IPS-11a (cell line): ENCODE results near the gene RPL11.
"Not testable (repeated sequence)": the region's sequence is repeated elsewhere in the genome, so short reads cannot be mapped to it uniquely, and the experiment has no call there.

ENCODE experiments used
- H3K4me3 ChIP-seq: one replicate; pipeline ENCODE4 v1.5.1; 2013; ENCODE audit warnings: low read depth, low read length, control low read depth

RPL11 gene

GRCh38 chr1:23727362-23727811 lies 35.8 kb downstream of the RPL11 start:
- H3K4me3 ChIP-seq: no peak overlapping the region

DNA sequence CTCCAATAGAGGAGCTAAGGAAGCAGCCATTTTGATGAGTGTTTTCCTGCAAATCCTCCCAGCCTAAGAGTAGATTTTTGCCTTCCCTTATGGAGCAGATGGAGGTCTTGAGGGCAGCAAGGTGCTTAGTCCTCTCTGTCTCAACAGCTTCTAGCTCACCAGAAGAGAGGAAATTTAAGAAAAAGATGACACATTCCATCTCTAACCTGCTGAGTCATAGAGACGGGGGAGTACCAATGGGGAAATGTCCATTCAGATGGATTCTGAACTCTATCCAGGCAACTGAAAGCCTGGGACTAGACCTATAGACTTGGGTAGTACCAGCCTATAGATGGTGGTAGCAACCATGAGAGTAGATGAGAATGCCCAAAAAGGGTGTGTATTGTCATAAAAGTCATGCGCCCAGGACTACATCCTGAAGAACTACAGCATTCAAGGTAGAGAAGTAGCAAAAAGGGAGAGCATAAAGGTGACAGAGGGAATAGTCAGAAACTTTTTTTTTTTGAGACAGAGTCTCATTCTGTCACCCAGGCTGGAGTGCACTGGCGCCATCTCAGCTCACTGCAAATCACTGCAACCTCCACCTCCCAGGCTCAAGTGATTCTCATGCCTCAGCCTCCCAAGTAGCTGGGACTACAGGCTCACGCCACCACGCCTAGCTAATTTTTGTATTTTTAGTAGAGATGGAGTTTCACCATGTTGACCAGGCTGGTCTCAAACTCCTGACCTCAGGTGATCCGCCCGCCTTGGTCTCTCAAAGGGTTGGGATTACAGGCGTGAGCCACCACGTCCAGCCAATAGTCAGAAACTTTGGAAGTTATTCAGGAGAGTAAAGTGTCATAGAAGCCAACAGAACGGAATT lies 41.0 kb downstream of the RPL11 start:
- H3K4me3 ChIP-seq: no peak overlapping the region

DNA sequence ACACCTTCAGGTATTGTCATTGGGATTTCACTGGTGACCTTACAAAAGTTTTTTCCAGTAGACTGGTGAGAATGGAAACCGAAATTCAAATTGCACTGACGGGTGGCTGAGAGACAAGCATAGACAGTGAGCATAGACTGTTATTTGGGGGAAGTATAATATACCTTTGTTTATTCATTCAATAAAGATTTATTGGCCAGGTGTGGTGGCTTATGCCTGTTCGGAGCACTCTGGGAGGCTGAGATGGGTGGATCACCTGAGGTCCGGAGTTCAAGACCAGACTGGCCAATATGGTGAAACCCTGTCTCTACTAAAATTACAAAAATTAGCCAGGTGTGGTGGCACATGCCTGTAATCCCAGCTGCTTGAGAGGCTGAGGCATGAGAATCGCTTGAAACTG lies 41.7 kb downstream of the RPL11 start:
- H3K4me3 ChIP-seq: not testable (repeated sequence)

GRCh38 chr1:23736437-23737134 lies 45.0 kb downstream of the RPL11 start:
- H3K4me3 ChIP-seq: no peak overlapping the region

DNA sequence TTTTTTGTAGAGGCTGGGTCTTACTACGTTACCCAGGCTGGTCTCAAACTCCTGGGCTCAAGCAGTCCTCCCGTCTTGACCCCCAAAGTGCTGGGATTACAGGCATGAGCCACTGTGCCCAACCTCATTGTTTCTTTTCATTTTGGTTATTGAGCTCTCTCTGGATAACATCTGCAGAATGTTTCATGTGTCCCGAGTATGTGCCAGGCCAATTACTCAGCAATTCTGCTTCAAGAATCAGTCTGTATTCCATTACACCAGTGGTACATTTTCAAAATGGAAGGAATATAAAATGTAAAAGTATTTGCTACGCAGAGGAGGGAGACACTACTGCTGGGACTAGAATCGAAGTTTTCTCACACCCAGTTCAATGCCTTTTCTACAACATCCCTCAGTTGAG lies 50.0 kb downstream of the RPL11 start:
- H3K4me3 ChIP-seq: no peak overlapping the region

GRCh38 chr1:23742670-23743286 lies 51.2 kb downstream of the RPL11 start:
- H3K4me3 ChIP-seq: peak overlapping the region; percentile 85

DNA sequence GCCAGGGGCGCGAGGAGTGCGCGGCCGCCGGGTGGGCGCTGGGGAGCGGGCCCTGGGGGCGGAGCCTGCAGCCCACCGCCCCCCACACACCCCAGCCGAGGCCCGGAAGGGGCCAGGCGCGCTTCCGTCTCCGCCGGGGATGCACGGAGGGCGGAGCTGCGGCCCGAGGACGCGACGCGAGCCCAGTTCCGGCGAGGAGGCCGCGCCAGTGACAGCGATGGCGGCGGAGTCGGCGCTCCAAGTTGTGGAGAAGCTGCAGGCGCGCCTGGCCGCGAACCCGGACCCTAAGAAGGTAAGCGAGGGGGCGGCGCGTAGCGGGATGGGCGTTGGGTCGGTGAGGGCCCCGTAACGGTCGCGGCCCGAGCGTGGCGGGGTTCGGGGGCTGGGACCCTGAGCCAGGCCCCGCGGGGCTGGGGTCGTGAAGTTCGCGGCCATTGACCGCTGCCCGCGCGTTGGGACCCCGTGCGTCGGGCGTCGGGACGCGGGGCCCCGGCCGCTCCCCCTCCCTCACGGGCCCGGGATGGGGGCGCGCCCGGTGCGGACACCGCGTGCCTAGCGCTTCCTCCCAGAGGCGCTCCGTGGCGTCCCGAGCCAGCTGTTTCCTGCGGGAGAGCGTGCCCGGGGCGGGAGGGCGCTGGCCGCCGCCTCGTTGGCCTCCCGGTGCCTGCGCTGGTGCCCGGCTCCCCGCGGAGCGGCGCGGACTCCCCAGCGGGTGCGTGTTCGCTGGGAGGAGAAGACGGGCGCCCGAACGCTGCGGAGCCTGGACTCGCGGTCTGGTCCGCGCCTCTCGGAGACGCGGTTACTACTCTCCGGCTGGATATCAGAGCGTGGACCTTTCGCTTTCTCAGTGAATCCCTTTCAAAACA lies 51.9 kb downstream of the RPL11 start, which contains the start of gene ELOA:
TSS of gene ELOA (plus strand) at position 185 of the 866 bp plus-strand sequence. CDS start at position 218, 33 bp downstream.
- peak within 1 kb of the TSS; percentile 85 for H3K4me3 ChIP-seq

DNA sequence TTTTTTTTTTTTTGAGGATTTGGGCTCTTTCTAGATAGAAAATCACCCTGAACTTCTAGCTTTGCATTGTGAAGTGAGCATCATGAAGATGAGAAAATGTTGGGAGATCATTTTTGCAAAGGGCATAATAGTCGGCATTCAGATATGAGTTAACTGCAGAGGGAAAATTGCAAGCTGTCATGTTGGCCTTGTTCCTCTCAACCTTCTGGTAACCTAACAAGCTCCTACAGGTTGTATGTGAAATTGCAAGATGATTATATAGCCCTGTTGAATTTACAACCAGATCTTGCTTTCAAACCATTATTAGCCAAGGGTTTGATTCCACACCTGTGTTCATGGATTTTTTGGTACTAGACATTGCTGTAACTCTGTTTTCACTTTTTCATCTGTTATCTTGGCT lies 53.9 kb downstream of the RPL11 start:
- no peak overlapping the region for H3K4me3 ChIP-seq
